ENCODE results near the gene AKAP9.

DNA sequence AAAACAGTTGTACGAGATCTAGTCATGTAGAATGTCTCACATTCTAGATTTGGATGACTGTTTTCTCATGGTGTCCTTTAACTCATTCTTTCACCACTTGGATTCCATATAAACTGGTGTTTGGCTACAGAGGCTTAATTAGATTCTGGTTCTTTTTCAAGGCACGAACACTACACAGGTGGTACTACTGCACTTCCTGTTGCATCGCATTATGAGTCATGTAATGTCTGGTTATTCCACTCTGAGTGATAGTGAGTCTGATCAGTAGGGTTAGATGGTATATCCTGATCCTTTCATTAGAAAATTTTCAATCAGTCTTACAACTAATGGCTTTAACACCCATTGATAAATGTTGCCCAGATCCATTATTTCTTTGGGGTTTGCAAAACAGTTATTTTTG lies 11.2 kb upstream of the AKAP9 start:
- TF ChIP-seq, protein P1, sequence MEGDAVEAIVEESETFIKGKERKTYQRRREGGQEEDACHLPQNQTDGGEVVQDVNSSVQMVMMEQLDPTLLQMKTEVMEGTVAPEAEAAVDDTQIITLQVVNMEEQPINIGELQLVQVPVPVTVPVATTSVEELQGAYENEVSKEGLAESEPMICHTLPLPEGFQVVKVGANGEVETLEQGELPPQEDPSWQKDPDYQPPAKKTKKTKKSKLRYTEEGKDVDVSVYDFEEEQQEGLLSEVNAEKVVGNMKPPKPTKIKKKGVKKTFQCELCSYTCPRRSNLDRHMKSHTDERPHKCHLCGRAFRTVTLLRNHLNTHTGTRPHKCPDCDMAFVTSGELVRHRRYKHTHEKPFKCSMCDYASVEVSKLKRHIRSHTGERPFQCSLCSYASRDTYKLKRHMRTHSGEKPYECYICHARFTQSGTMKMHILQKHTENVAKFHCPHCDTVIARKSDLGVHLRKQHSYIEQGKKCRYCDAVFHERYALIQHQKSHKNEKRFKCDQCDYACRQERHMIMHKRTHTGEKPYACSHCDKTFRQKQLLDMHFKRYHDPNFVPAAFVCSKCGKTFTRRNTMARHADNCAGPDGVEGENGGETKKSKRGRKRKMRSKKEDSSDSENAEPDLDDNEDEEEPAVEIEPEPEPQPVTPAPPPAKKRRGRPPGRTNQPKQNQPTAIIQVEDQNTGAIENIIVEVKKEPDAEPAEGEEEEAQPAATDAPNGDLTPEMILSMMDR (IDR thresholded peaks at IDR 0.05): no peak
- no peak for TF ChIP-seq POLR2A (IDR thresholded peaks at IDR 0.05)

Measured in Peyer's patch (tissue), 4 donors.